Mucosa of rectum (tissue), 2 donors: ENCODE results near the gene FOXO3.

Experiments
- H3K27ac ChIP-seq, 2 donors: one replicate each; pipeline ENCODE4 v1.7.0; 2013; ENCODE audit warnings: inconsistent platforms in 2 of 2, low read depth in 2 of 2, low read length in 2 of 2
- H3K27me3 ChIP-seq, 2 donors: one replicate each; pipeline ENCODE4 v1.7.0; 2013; ENCODE audit warnings: low read length in 2 of 2; ENCODE audit not compliant: control insufficient read depth in 2 of 2, insufficient read depth in 2 of 2
- H3K36me3 ChIP-seq, 2 donors: one replicate each; pipeline ENCODE4 v1.7.0; 2013; ENCODE audit warnings: low read length in 2 of 2; ENCODE audit not compliant: control insufficient read depth in 2 of 2, insufficient read depth in 2 of 2
- H3K4me1 ChIP-seq, 2 donors: one replicate each; pipeline ENCODE4 v1.7.0; 2013; ENCODE audit warnings: low read length in 2 of 2, mild to moderate bottlenecking in 1 of 2; ENCODE audit not compliant: control insufficient read depth in 2 of 2, insufficient read depth in 2 of 2
- H3K4me3 ChIP-seq, 2 donors: one replicate each; pipeline ENCODE4 v1.7.0; 2013; ENCODE audit warnings: low read length in 2 of 2
- H3K9ac ChIP-seq, 2 donors: one replicate each; pipeline ENCODE4 v1.7.0; 2013; ENCODE audit warnings: low read length in 2 of 2, low read depth in 1 of 2, mild to moderate bottlenecking in 1 of 2
- H3K9me3 ChIP-seq, 2 donors: one replicate each; pipeline ENCODE4 v1.7.0; 2013; ENCODE audit warnings: low read length in 2 of 2; ENCODE audit not compliant: control insufficient read depth in 2 of 2
- donor health status: healthy.
- donor health status: Normal muscosa, but diverticular disease.

Gene FOXO3

GRCh38 chr6:108560463-108561308 lies at the start of gene FOXO3:
FOXO3 (plus strand) TSS chr6:108560917; CDS start chr6:108561209, 292 bp downstream.
- Histone ChIP-seq H3K4me1 (peaks cover 31 to 43% of the 10 kb centered on the region in 2 donors), H3K36me3 (no peaks in the 10 kb centered on the region), H3K27me3 (no peaks in the 10 kb centered on the region), H3K9me3 (no peaks in the 10 kb centered on the region), H3K27ac (peak within 1 kb of the TSS; percentile 100), H3K9ac (peak within 1 kb of the TSS; percentile 91 to 98), H3K4me3 (peak within 1 kb of the TSS; percentile 83 to 92)

GRCh38 chr6:108518714-108519576 lies 41.8 kb upstream of the FOXO3 start:
- H3K4me1 ChIP-seq = no peaks in the 10 kb centered on the region
- no peaks in the 10 kb centered on the region for H3K27me3 ChIP-seq
- H3K4me3 ChIP-seq = no peak overlapping the region

GRCh38 chr6:108521616-108522107 lies 39.1 kb upstream of the FOXO3 start:
- H3K27me3 ChIP-seq = no peaks in the 10 kb centered on the region
- H3K4me3 ChIP-seq = no peak overlapping the region
- no peak overlapping the region for H3K9ac ChIP-seq
- no peaks in the 10 kb centered on the region for H3K36me3 ChIP-seq
- H3K9me3 ChIP-seq = no peaks in the 10 kb centered on the region
- H3K4me1 ChIP-seq = no peaks in the 10 kb centered on the region
- no peak overlapping the region for H3K27ac ChIP-seq

More at GRCh38 chr6:108518714-108519576, 41.8 kb upstream of the FOXO3 start:
- no peaks in the 10 kb centered on the region for H3K36me3 ChIP-seq
- H3K9ac ChIP-seq = no peak overlapping the region
- no peaks in the 10 kb centered on the region for H3K9me3 ChIP-seq
- H3K27ac ChIP-seq = no peak overlapping the region

GRCh38 chr6:108523697-108524096 lies 37.0 kb upstream of the FOXO3 start:
- no peaks in the 10 kb centered on the region for H3K27me3 ChIP-seq
- no peak overlapping the region for H3K27ac ChIP-seq
- no peaks in the 10 kb centered on the region for H3K9me3 ChIP-seq
- H3K4me1 ChIP-seq = no peaks in the 10 kb centered on the region
- H3K36me3 ChIP-seq = no peaks in the 10 kb centered on the region
- H3K4me3 ChIP-seq = no peak overlapping the region
- H3K9ac ChIP-seq = no peak overlapping the region

GRCh38 chr6:108524528-108525248 lies 36.0 kb upstream of the FOXO3 start:
- Histone ChIP-seq H3K4me1 (no peaks in the 10 kb centered on the region), H3K36me3 (no peaks in the 10 kb centered on the region), H3K27me3 (no peaks in the 10 kb centered on the region), H3K9ac (no peak overlapping the region), H3K4me3 (no peak overlapping the region), H3K9me3 (no peaks in the 10 kb centered on the region), H3K27ac (no peak overlapping the region)

- no peaks in the 10 kb centered on the region for H3K27me3 ChIP-seq
- H3K9ac ChIP-seq = no peak overlapping the region
- H3K9me3 ChIP-seq = no peaks in the 10 kb centered on the region
- H3K36me3 ChIP-seq = no peaks in the 10 kb centered on the region
- no peak overlapping the region for H3K4me3 ChIP-seq
- no peaks in the 10 kb centered on the region for H3K4me1 ChIP-seq
- H3K27ac ChIP-seq = no peak overlapping the region
These were observed 34.0 kb upstream of the FOXO3 start for GRCh38 chr6:108526739-108527174.

GRCh38 chr6:108528878-108529277 lies 31.8 kb upstream of the FOXO3 start:
- no peaks in the 10 kb centered on the region for H3K27me3 ChIP-seq
- no peaks in the 10 kb centered on the region for H3K36me3 ChIP-seq
- H3K9me3 ChIP-seq = no peaks in the 10 kb centered on the region
- H3K4me3 ChIP-seq = no peak overlapping the region
- H3K9ac ChIP-seq = no peak overlapping the region
- H3K4me1 ChIP-seq = no peaks in the 10 kb centered on the region
- no peak overlapping the region for H3K27ac ChIP-seq

GRCh38 chr6:108531332-108531731 lies 29.4 kb upstream of the FOXO3 start:
- Histone ChIP-seq H3K4me1 (no peaks in the 10 kb centered on the region), H3K9me3 (no peaks in the 10 kb centered on the region), H3K4me3 (no peak overlapping the region), H3K36me3 (no peaks in the 10 kb centered on the region), H3K27ac (no peak overlapping the region), H3K9ac (no peak overlapping the region), H3K27me3 (no peaks in the 10 kb centered on the region)

- Histone ChIP-seq H3K4me3 (no peak overlapping the region), H3K27ac (no peak overlapping the region), H3K4me1 (no peaks in the 10 kb centered on the region), H3K9ac (no peak overlapping the region), H3K9me3 (no peaks in the 10 kb centered on the region), H3K36me3 (no peaks in the 10 kb centered on the region), H3K27me3 (no peaks in the 10 kb centered on the region)
These were observed 25.5 kb upstream of the FOXO3 start for GRCh38 chr6:108535114-108535742.
